Fibroblast of mammary gland (primary cell): ENCODE results near the gene SGCG.

Experiments
- DNase-seq: peaks from one replicate; pipeline ENCODE4 v3.0.0-alpha.2; 2010; ENCODE audit warnings: low read depth
- H3K4me3 ChIP-seq: 2 replicates; pipeline ENCODE4 v1.5.1; 2011; ENCODE audit warnings: low read depth, mild to moderate bottlenecking, low read length, moderate library complexity; ENCODE audit not compliant: control insufficient read depth
- CTCF ChIP-seq: conservative IDR thresholded peaks from 2 replicates; pipeline ENCODE4 v1.5.1; 2011; ENCODE audit warnings: low read depth, low read length, inconsistent platforms; ENCODE audit not compliant: control insufficient read depth, insufficient read depth

Gene SGCG

GRCh38 chr13:23356368-23356767, 175.6 kb downstream of the SGCG start:
- DNase-seq = no peak
- H3K4me3 ChIP-seq = no peak overlapping the region
- TF ChIP-seq CTCF = no peak

GRCh38 chr13:23357349-23357748, 176.6 kb downstream of the SGCG start:
- DNase-seq = no peak
- H3K4me3 ChIP-seq = no peak overlapping the region
- no peak for TF ChIP-seq CTCF

- TF ChIP-seq CTCF = no peak
- H3K4me3 ChIP-seq = no peak overlapping the region
- no peak for DNase-seq
Measured at GRCh38 chr13:23359882-23360281, 179.1 kb downstream of the SGCG start.

- TF ChIP-seq CTCF = no peak
- H3K4me3 ChIP-seq = no peak overlapping the region
- no peak for DNase-seq
Measured at GRCh38 chr13:23365652-23366051, 184.9 kb downstream of the SGCG start.

GRCh38 chr13:23367907-23368306, 187.1 kb downstream of the SGCG start:
- TF ChIP-seq CTCF = no peak
- H3K4me3 ChIP-seq = no peak overlapping the region
- no peak for DNase-seq

- no peak overlapping the region for H3K4me3 ChIP-seq
- peak; percentile 56 for DNase-seq
- no peak for TF ChIP-seq CTCF
Measured at GRCh38 chr13:23372264-23372906, 191.6 kb downstream of the SGCG start.
